Suprapubic skin (tissue), 4 donors: ENCODE data around the gene PWWP2A. TPM values are rescaled to one million over a fixed set of nuclear protein-coding genes. Genes with fewer than 3 reads are reported as not detected.
"Not testable (repeated sequence)": the region's sequence is repeated elsewhere in the genome, so short reads cannot be mapped to it uniquely, and the experiment has no call there.

Experiments used
- DNase-seq, 2 donors: peaks; one replicate each; pipeline ENCODE4 v3.0.0-alpha.2; 2019; ENCODE audit warnings: low spot score in 2 of 2
- H3K27ac ChIP-seq: fragments of 200-600 bp; sonication (generic); one replicate; pipeline ENCODE4 v1.5.1; 2019
- H3K27me3 ChIP-seq: fragments of 200-600 bp; sonication (generic); one replicate; pipeline ENCODE4 v1.5.1; 2019
- H3K36me3 ChIP-seq: fragments of 200-600 bp; sonication (generic); one replicate; pipeline ENCODE4 v1.5.1; 2019
- H3K4me1 ChIP-seq: fragments of 200-600 bp; sonication (generic); one replicate; pipeline ENCODE4 v1.5.1; 2019
- H3K4me3 ChIP-seq: fragments of 200-600 bp; sonication (generic); one replicate; pipeline ENCODE4 v1.5.1; 2019; ENCODE audit warnings: mild to moderate bottlenecking
- H3K9me3 ChIP-seq: fragments of 200-600 bp; sonication (generic); one replicate; pipeline ENCODE4 v1.5.1; 2019
- EP300 ChIP-seq: sonication (generic); formaldehyde crosslinking; IDR thresholded peaks from one replicate; pipeline ENCODE4 v1.6.1; 2017; ENCODE audit warnings: antibody characterized with exemption
- POLR2A ChIP-seq, 2 donors: fragments of 450-650 bp; IDR thresholded peaks; one replicate each; pipeline ENCODE4 v1.6.1; 2017; ENCODE audit warnings: antibody characterized with exemption in 2 of 2, mild to moderate bottlenecking in 2 of 2, moderate library complexity in 2 of 2
- POLR2AphosphoS5 ChIP-seq, 3 donors: sonication (generic); formaldehyde crosslinking; IDR thresholded peaks; one replicate each; pipeline ENCODE4 v1.6.1; 2017; ENCODE audit warnings: antibody characterized with exemption in 3 of 3
- WGBS: methylation state at CpG from one replicate; pipeline ENCODE4 v1.1.5; 2018; 5-methylcytosine and 5-hydroxymethylcytosine counted together
- total RNA-seq, 4 donors: library from RNA; depleted of rRNA; stranded (reverse); fragments of >200 nt; gene quantifications; one replicate each; pipeline ENCODE4 v1.1.0, GENCODE V29; 2016
- TF ChIP-seq, protein P1 (sequence below), 2 donors: fragments of 200-600 bp in 1 of 2; fragments of 450-650 bp in 1 of 2; sonication (generic) in 1 of 2; IDR thresholded peaks; one replicate each; pipeline ENCODE4 v1.5.1; 2016 to 2019; ENCODE audit warnings: antibody characterized with exemption in 2 of 2, mild to moderate bottlenecking in 1 of 2, moderate library complexity in 1 of 2

Gene PWWP2A
- total RNA-seq, 4 donors from 2014 or later = 24.7 to 42.3 (median 31.4) TPM

DNA sequence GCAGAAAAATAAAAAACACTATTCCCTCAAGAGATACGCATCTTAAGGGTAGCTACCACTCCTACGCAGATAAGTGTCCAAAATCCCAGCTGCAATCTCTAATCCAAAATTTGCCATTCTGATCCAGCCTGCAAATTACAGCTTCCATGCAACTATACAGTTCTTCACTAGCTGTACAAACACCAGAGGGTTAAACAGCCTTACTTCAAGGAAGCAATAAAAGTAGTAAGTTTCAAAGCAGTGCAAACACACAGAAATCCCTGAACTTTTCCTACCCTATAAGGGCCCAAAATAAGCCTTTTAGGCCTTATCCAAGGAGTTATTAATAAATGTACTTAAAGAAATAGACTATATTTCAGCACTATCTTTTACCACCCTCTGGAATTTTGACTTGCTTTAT, 39.5 kb downstream of the PWWP2A start:
- H3K36me3 ChIP-seq = peaks cover 7% of the 10 kb centered on the region
- no peak overlapping the region for H3K4me3 ChIP-seq
- no peaks in the 10 kb centered on the region for H3K27me3 ChIP-seq
- WGBS = 95% methylated on average over 2 of the region's 2 CpGs
- no peaks in the 10 kb centered on the region for H3K4me1 ChIP-seq
- H3K27ac ChIP-seq = no peak overlapping the region
- TF ChIP-seq POLR2AphosphoS5 (IDR thresholded peaks at IDR 0.05) (no peak), POLR2A (IDR thresholded peaks at IDR 0.05) (no peak), EP300 (no peak)
- TF ChIP-seq, protein P1, sequence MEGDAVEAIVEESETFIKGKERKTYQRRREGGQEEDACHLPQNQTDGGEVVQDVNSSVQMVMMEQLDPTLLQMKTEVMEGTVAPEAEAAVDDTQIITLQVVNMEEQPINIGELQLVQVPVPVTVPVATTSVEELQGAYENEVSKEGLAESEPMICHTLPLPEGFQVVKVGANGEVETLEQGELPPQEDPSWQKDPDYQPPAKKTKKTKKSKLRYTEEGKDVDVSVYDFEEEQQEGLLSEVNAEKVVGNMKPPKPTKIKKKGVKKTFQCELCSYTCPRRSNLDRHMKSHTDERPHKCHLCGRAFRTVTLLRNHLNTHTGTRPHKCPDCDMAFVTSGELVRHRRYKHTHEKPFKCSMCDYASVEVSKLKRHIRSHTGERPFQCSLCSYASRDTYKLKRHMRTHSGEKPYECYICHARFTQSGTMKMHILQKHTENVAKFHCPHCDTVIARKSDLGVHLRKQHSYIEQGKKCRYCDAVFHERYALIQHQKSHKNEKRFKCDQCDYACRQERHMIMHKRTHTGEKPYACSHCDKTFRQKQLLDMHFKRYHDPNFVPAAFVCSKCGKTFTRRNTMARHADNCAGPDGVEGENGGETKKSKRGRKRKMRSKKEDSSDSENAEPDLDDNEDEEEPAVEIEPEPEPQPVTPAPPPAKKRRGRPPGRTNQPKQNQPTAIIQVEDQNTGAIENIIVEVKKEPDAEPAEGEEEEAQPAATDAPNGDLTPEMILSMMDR (IDR thresholded peaks at IDR 0.05) = no peak
- H3K9me3 ChIP-seq = no peaks in the 10 kb centered on the region
- DNase-seq = no peak

DNA sequence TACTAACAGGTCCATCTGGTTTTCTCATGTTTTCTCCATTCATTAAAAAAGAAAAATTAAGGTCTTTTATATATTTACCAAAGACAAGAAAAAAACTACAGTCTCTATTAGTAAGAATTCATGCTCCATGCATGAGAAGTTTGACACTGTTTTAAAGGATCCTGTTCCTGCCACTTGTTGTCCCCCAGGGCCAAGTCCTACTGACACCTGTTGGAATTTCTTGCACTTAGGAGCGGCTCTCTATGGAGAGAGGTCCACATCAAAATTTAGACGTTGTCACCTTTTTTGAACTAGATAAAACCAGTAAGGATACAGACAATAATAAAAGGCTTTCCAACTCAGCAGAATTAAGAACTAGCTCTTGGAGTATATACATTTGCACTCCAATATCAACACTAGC, 42.3 kb downstream of the PWWP2A start:
- TF ChIP-seq EP300 = no peak
- TF ChIP-seq POLR2AphosphoS5 (IDR thresholded peaks at IDR 0.05) = no peak
- TF ChIP-seq, protein P1 (IDR thresholded peaks at IDR 0.05) = no peak
- no peak for TF ChIP-seq POLR2A (IDR thresholded peaks at IDR 0.05)
- WGBS = 81% methylated on average over 2 of the region's 2 CpGs
- H3K36me3 ChIP-seq = peaks cover 7% of the 10 kb centered on the region
- no peak overlapping the region for H3K27ac ChIP-seq
- H3K4me1 ChIP-seq = peaks cover 5% of the 10 kb centered on the region
- no peaks in the 10 kb centered on the region for H3K9me3 ChIP-seq
- no peak for DNase-seq
- H3K27me3 ChIP-seq = no peaks in the 10 kb centered on the region
- no peak overlapping the region for H3K4me3 ChIP-seq

DNA sequence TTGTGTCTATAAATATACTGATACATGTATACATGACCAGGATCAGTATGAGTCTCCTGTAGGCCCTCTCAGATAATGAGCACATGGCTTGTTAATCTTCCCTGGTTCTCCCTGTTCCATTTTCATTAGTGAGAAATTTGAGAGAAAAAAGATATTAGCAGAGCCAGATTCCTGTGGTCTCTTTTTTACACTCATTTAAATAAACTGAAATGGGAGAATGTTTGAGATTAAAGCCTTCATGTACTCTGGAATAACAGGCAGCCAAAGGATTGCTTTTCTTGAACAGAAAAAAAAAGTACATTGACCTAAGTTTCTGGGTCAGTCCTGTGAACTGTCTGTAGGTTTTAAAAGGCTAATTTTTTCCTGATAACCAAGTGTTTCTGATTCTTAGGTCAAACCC, 44.2 kb downstream of the PWWP2A start:
- Histone ChIP-seq H3K9me3 (no peaks in the 10 kb centered on the region), H3K27me3 (no peaks in the 10 kb centered on the region), H3K4me3 (no peak overlapping the region), H3K36me3 (peaks cover 7% of the 10 kb centered on the region), H3K27ac (no peak overlapping the region), H3K4me1 (peaks cover 10% of the 10 kb centered on the region)
- TF ChIP-seq POLR2AphosphoS5 (IDR thresholded peaks at IDR 0.05) = no peak
- TF ChIP-seq, protein P1 (IDR thresholded peaks at IDR 0.05) = no peak
- no peak for DNase-seq

DNA sequence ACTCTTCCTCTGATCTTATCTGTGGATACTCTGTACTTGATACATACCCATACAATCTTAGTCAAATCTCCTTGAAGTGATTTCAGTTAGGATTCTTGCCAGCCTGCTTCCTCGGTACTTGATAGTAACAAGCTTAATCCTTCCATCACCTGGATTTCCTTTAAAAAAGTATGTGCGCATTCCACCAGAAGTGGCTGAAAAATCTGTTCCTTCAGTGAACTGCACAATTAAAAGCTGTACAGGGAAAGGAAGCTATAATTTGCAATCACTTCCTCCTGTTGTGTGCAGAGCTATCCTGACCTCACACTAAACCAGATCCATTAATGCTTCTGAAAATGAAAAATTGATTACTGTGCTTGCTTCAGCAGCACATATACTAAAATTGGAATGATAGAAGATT, 47.3 kb downstream of the PWWP2A start:
- H3K27me3 ChIP-seq = no peaks in the 10 kb centered on the region
- no peak overlapping the region for H3K27ac ChIP-seq
- no peak overlapping the region for H3K4me3 ChIP-seq
- 47% methylated on average over 2 of the region's 2 CpGs for WGBS
- TF ChIP-seq POLR2AphosphoS5 (IDR thresholded peaks at IDR 0.05) (no peak), POLR2A (IDR thresholded peaks at IDR 0.05) (no peak), EP300 (no peak)
- TF ChIP-seq, protein P1 (IDR thresholded peaks at IDR 0.05) = no peak
- H3K4me1 ChIP-seq = peaks cover 10% of the 10 kb centered on the region
- no peaks in the 10 kb centered on the region for H3K9me3 ChIP-seq
- no peaks in the 10 kb centered on the region for H3K36me3 ChIP-seq
- DNase-seq = no peak

DNA sequence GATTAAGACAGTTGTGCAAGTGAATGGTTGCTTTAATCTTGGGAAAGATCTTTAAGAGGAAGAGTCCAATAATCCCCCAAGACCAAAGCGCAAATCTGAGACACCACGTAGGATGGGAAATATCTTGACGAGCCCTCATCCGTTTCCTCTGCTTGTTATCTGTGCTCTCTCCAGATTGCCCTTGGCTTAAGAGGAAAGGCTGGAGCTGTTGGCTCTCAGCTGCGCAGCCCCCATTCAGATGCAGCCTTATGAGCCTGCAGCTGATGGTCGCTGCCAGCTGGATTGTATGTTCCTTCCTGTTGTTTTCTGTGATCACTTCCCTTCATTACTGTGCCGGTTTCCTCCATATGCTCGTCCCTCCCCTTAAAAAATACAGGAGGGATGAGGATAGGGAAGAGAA, 47.7 kb downstream of the PWWP2A start:
- no peak overlapping the region for H3K4me3 ChIP-seq
- H3K4me1 ChIP-seq = peaks cover 10% of the 10 kb centered on the region
- 44% methylated on average over 8 of the region's 8 CpGs for WGBS
- DNase-seq = no peak
- H3K36me3 ChIP-seq = no peaks in the 10 kb centered on the region
- H3K9me3 ChIP-seq = no peaks in the 10 kb centered on the region
- no peak for TF ChIP-seq POLR2A (IDR thresholded peaks at IDR 0.05)
- TF ChIP-seq POLR2AphosphoS5 (IDR thresholded peaks at IDR 0.05) = no peak
- no peak for TF ChIP-seq EP300
- TF ChIP-seq, protein P1 (IDR thresholded peaks at IDR 0.05) = no peak
- no peaks in the 10 kb centered on the region for H3K27me3 ChIP-seq
- no peak overlapping the region for H3K27ac ChIP-seq

DNA sequence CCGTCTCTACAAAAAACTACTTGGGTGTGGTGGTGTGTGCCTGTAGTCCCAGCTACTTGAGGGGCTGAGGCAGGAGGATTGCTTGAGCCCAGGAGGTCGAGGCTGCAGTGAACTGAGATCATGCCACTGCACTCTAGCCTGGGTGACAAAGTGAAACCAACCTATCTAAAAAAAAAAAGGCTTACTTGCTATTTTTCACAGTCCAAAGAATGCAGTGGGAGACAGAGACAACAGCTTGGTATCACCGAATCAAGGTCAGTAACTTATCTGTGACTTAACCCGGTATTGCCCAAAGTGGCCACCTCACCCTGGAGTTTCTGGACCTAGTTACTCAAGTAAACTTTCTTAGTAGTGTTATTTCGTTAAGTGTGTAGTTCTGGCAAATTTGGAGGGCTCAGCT, 50.1 kb downstream of the PWWP2A start:
- 78% methylated on average over 5 of the region's 5 CpGs for WGBS
- H3K27me3 ChIP-seq, H3K9me3 ChIP-seq, DNase-seq, H3K36me3 ChIP-seq, H3K27ac ChIP-seq, H3K4me3 ChIP-seq: not testable (repeated sequence)
- peaks cover 27% of the 10 kb centered on the region for H3K4me1 ChIP-seq
